T-helper 1 cell (primary cell): ENCODE data around the gene OR5B3.
"Not testable (repeated sequence)": the region's sequence is repeated elsewhere in the genome, so short reads cannot be mapped to it uniquely, and the experiment has no call there.

Experiments used
- DNase-seq, 5 donors: peaks; one replicate each; pipeline ENCODE4 v3.0.0-alpha.2; 2012 to 2020
- total RNA-seq, 4 donors: gene quantifications; one replicate each; lab custom pipeline; 2026; lab: John Stamatoyannopoulos, UW

The OR5B3 gene
- total RNA-seq, result 0 reads per million in 4 donors

GRCh38 chr11:58406774-58407173, at the start of gene OR5B3:
Gene OR5B3, minus strand, starts transcription at chr11:58406874. Its CDS starts 3,465 bp downstream, at chr11:58403409.
- no peak for DNase-seq

GRCh38 chr11:58451585-58451984, 44.9 kb upstream of the OR5B3 start:
- no peak for DNase-seq

- DNase-seq, result no peak
Observed at GRCh38 chr11:58446294-58446693, 39.6 kb upstream of the OR5B3 start.

GRCh38 chr11:58444300-58444699, 37.6 kb upstream of the OR5B3 start:
- DNase-seq, result no peak

- no peak for DNase-seq
Observed at GRCh38 chr11:58442136-58442535, 35.5 kb upstream of the OR5B3 start, which contains the start of gene OR5B12. Gene OR5B12, minus strand, starts transcription at chr11:58442236. Its CDS starts 2,085 bp downstream, at chr11:58440151.

- DNase-seq, result no peak
Observed at GRCh38 chr11:58438486-58438885, 31.8 kb upstream of the OR5B3 start.

GRCh38 chr11:58434217-58434616, 27.5 kb upstream of the OR5B3 start:
- DNase-seq, result no peak

GRCh38 chr11:58433638-58434203, 27.0 kb upstream of the OR5B3 start:
- no peak for DNase-seq

GRCh38 chr11:58429273-58429672, 22.6 kb upstream of the OR5B3 start:
- DNase-seq, result no peak

- DNase-seq, result no peak
Observed at GRCh38 chr11:58428021-58428420, 21.3 kb upstream of the OR5B3 start, which contains the start of gene OR5B2. Gene OR5B2, minus strand, starts transcription at chr11:58428121. Its CDS starts 4,860 bp downstream, at chr11:58423261.

GRCh38 chr11:58399622-58400021, 7.1 kb downstream of the OR5B3 start:
- not testable (repeated sequence) for DNase-seq

- DNase-seq, result no peak
Observed at GRCh38 chr11:58395581-58395980, 11.1 kb downstream of the OR5B3 start.

GRCh38 chr11:58394195-58394594, 12.5 kb downstream of the OR5B3 start:
- DNase-seq, result no peak

GRCh38 chr11:58392746-58393145, 13.9 kb downstream of the OR5B3 start:
- DNase-seq, result no peak

GRCh38 chr11:58391879-58392278, 14.8 kb downstream of the OR5B3 start:
- no peak for DNase-seq

- no peak for DNase-seq
Observed at GRCh38 chr11:58390551-58391063, 16.1 kb downstream of the OR5B3 start.

GRCh38 chr11:58358969-58359368, 47.7 kb downstream of the OR5B3 start, which contains the start of gene OR5B17:
Gene OR5B17, minus strand, starts transcription at chr11:58359069. Its CDS starts 0 bp downstream, at chr11:58359069.
- no peak for DNase-seq

GRCh38 chr11:58354727-58355126, 51.9 kb downstream of the OR5B3 start:
- DNase-seq, result no peak
